ENCODE data around the gene HNRNPA1L2.
"Not testable (repeated sequence)": the region's sequence is repeated elsewhere in the genome, so short reads cannot be mapped to it uniquely, and the experiment has no call there.

Gene HNRNPA1L2

GRCh38 chr13:52650731-52651130, 8.5 kb downstream of the HNRNPA1L2 start:
- no peak for DNase-seq

DNA sequence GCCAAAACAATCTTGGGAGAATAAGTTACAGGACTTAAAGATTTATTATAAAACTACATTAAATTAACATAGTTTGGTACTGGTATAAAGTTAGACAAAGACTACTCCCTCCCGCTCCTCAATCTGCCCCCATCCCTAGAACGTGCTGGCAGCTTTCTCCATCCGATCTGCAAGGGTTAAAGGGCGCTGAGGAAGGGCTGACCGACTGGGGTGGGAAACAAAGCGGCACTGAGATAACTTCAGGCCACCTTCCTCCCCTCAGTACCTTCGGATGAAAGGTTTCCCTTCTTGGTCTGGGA, 9.6 kb downstream of the HNRNPA1L2 start:
- DNase-seq, result no peak

GRCh38 chr13:52652196-52652979, 10.2 kb downstream of the HNRNPA1L2 start, which contains the start of gene SUGT1:
Gene SUGT1 (plus strand): TSS chr13:52652836. CDS start chr13:52652921, 85 bp downstream.
- peak; percentile 95 for DNase-seq

DNA sequence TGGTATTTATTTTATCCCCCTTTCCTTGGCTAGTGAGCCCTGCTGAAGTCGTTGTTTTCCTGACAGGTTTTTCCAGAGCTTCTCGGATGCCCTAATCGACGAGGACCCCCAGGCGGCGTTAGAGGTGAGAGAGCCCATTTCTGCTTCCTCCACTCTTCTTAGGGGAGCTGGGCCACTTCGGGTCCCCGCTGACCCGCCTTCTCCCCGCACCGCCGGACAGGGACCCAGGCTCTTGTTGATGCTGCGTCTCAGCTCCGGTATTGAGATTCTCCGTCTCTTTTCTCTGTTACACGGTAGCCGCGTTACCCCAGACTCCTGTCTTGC, 10.7 kb downstream of the HNRNPA1L2 start:
- no peak for DNase-seq

- DNase-seq, result no peak
Measured at GRCh38 chr13:52659340-52659739, 17.1 kb downstream of the HNRNPA1L2 start.

DNA sequence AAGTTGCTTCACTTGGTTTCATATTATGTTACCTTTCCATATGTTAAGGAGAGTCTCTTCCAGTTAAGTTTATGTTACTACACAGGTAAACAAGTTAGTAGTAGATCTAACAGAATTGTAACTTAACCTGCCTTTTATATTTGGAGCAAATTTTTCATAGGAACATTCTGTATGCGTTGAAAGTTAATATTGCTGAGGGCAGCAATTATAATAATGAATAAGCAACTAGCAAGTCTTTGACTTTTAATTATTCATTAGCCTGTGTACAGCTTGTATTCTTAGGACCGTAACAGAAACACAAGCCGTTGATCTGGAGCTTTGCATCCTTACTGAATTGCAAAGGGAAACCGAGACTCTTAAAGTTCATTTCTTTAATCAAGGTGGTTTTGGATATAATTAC, 22.0 kb downstream of the HNRNPA1L2 start:
- no peak for DNase-seq

- no peak for DNase-seq
Measured at GRCh38 chr13:52665325-52665724, 23.1 kb downstream of the HNRNPA1L2 start.

DNA sequence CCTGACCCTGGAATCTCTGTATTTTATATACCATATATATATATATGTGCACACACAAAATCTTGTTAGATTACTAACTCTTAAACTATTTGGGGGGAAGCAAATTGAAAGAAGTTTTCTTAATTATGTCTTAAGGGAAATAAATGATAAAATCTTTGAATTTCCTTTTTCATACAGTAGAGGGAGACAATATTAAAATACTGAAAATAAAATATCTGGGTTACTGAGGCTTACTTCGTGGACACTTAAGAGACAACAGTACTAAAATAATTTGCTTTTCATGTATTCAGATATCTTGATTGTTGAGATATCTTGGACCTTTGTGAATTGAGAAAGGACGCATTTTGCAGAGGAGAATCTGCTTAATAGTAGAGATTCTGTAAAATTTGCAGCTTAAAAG, 27.4 kb downstream of the HNRNPA1L2 start:
- DNase-seq, result no peak

- no peak for DNase-seq
Measured at GRCh38 chr13:52670726-52671125, 28.5 kb downstream of the HNRNPA1L2 start.

DNA sequence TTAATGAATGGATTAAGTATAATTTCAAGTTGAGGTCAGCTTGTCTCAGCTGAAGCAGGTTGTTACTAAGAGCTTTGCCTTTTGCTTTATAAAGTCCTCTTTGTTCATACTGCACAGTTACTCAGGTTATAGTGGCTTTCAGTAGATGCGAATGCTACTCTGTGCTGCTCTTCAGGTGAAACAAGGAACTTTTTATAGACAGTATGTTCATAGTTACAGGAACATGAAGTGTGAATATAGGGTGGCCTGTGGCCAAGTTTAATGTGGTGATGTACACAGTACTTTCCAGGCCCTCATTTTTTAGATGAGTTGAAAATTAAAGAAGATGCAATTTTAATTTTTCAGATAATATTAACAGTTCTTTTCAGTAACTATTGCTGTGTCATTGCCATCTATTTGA, 31.2 kb downstream of the HNRNPA1L2 start:
- DNase-seq, result no peak

DNA sequence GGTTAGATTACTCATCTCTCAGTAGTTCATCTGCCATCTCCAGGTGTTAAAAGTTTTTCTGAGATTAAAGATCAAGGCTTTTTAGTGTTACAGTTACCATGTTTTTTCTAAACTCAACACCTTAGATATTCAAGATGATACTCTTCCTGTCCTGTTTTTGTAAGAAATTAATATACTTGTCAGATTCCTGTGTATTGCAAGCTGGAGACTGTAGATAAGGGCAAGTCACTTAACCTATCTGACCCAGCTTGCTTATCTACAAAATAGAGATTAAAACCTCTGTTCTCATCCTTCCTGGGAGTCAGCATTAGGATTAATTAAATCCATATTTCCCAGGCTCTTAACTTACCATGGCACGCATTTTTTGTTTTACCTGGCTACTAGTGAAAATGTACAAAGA, 35.6 kb downstream of the HNRNPA1L2 start:
- no peak for DNase-seq

- DNase-seq, result not testable (repeated sequence)
Measured at GRCh38 chr13:52685806-52686205, 43.6 kb downstream of the HNRNPA1L2 start.

GRCh38 chr13:52686376-52686775, 44.1 kb downstream of the HNRNPA1L2 start:
- no peak for DNase-seq
